Measurements from ENCODE around the gene HLCS. TPM values are rescaled to one million over a fixed set of nuclear protein-coding genes. Genes with fewer than 3 reads are reported as not detected.

Gene HLCS
- polyA plus RNA-seq, 1 donor from 2014 or later, result 10.7 TPM

- Mint-ChIP-seq H3K36me3 (peaks cover 19% of the 10 kb centered on the region), H3K4me3 (no peak overlapping the region), H3K27ac (peak overlapping the region in 1 of 3 donors; percentile 57), H3K4me1 (peaks cover 5 to 13% (median 12%) of the 10 kb centered on the region in 3 donors), H3K27me3 (peaks cover 23% of the 10 kb centered on the region), H3K9me3 (no peaks in the 10 kb centered on the region)
Measured at GRCh38 chr21:36751383-36751782, 215.1 kb downstream of the HLCS start.

GRCh38 chr21:36750576-36750959, 215.9 kb downstream of the HLCS start:
- H3K9me3 Mint-ChIP-seq, result no peaks in the 10 kb centered on the region
- peaks cover 25% of the 10 kb centered on the region for H3K27me3 Mint-ChIP-seq
- H3K36me3 Mint-ChIP-seq, result peaks cover 16% of the 10 kb centered on the region
- H3K27ac Mint-ChIP-seq, result peak overlapping the region in 1 of 3 donors; percentile 19
- H3K4me1 Mint-ChIP-seq, result peaks cover 5 to 14% (median 14%) of the 10 kb centered on the region in 3 donors
- H3K4me3 Mint-ChIP-seq, result no peak overlapping the region

GRCh38 chr21:36749935-36750575, 216.4 kb downstream of the HLCS start:
- no peak overlapping the region for H3K4me3 Mint-ChIP-seq
- peaks cover 16% of the 10 kb centered on the region for H3K36me3 Mint-ChIP-seq
- H3K27ac Mint-ChIP-seq, result peak overlapping the region in 1 of 3 donors; percentile 19
- H3K9me3 Mint-ChIP-seq, result no peaks in the 10 kb centered on the region
- H3K4me1 Mint-ChIP-seq, result peaks cover 5 to 14% (median 14%) of the 10 kb centered on the region in 3 donors
- H3K27me3 Mint-ChIP-seq, result peaks cover 29% of the 10 kb centered on the region

GRCh38 chr21:36747815-36748383, 218.6 kb downstream of the HLCS start:
- Mint-ChIP-seq H3K27me3 (peaks cover 36% of the 10 kb centered on the region), H3K36me3 (peaks cover 2% of the 10 kb centered on the region), H3K27ac (no peak overlapping the region), H3K4me3 (peak overlapping the region in 2 of 4 donors; percentile 13 to 80), H3K9me3 (no peaks in the 10 kb centered on the region), H3K4me1 (peaks cover 5 to 14% (median 14%) of the 10 kb centered on the region in 3 donors)

- H3K27ac Mint-ChIP-seq, result no peak overlapping the region
- H3K27me3 Mint-ChIP-seq, result peaks cover 36% of the 10 kb centered on the region
- H3K4me1 Mint-ChIP-seq, result peaks cover 5 to 14% (median 14%) of the 10 kb centered on the region in 3 donors
- no peaks in the 10 kb centered on the region for H3K9me3 Mint-ChIP-seq
- peaks cover 2% of the 10 kb centered on the region for H3K36me3 Mint-ChIP-seq
- H3K4me3 Mint-ChIP-seq, result peak overlapping the region in 2 of 4 donors; percentile 61 to 77
Measured at GRCh38 chr21:36747041-36747814, 219.2 kb downstream of the HLCS start.

GRCh38 chr21:36745459-36745858, 221.0 kb downstream of the HLCS start:
- Mint-ChIP-seq H3K4me1 (peaks cover 5 to 14% (median 14%) of the 10 kb centered on the region in 3 donors), H3K4me3 (no peak overlapping the region), H3K36me3 (no peaks in the 10 kb centered on the region), H3K27me3 (peaks cover 38% of the 10 kb centered on the region), H3K9me3 (no peaks in the 10 kb centered on the region), H3K27ac (no peak overlapping the region)

- H3K36me3 Mint-ChIP-seq, result no peaks in the 10 kb centered on the region
- peaks cover 5 to 14% (median 14%) of the 10 kb centered on the region in 3 donors for H3K4me1 Mint-ChIP-seq
- H3K27ac Mint-ChIP-seq, result no peak overlapping the region
- H3K9me3 Mint-ChIP-seq, result no peaks in the 10 kb centered on the region
- H3K4me3 Mint-ChIP-seq, result no peak overlapping the region
- H3K27me3 Mint-ChIP-seq, result peaks cover 35% of the 10 kb centered on the region
Measured at GRCh38 chr21:36744560-36745231, 221.8 kb downstream of the HLCS start.

- Mint-ChIP-seq H3K4me1 (peaks cover 5 to 14% (median 14%) of the 10 kb centered on the region in 3 donors), H3K27me3 (peaks cover 31% of the 10 kb centered on the region), H3K9me3 (no peaks in the 10 kb centered on the region), H3K27ac (no peak overlapping the region), H3K4me3 (no peak overlapping the region), H3K36me3 (no peaks in the 10 kb centered on the region)
Measured at GRCh38 chr21:36744190-36744559, 222.3 kb downstream of the HLCS start.

GRCh38 chr21:36743446-36743845, 223.0 kb downstream of the HLCS start:
- H3K27ac Mint-ChIP-seq, result no peak overlapping the region

GRCh38 chr21:36743008-36743407, 223.5 kb downstream of the HLCS start:
- Mint-ChIP-seq H3K9me3 (no peaks in the 10 kb centered on the region), H3K36me3 (no peaks in the 10 kb centered on the region), H3K4me1 (peaks cover 1 to 9% (median 8%) of the 10 kb centered on the region in 3 donors), H3K27ac (no peak overlapping the region), H3K27me3 (peaks cover 24% of the 10 kb centered on the region), H3K4me3 (no peak overlapping the region)

More at GRCh38 chr21:36743446-36743845, 223.0 kb downstream of the HLCS start:
- peaks cover 25% of the 10 kb centered on the region for H3K27me3 Mint-ChIP-seq
- H3K4me1 Mint-ChIP-seq, result peaks cover 3 to 12% (median 9%) of the 10 kb centered on the region in 3 donors
- no peaks in the 10 kb centered on the region for H3K36me3 Mint-ChIP-seq
- no peaks in the 10 kb centered on the region for H3K9me3 Mint-ChIP-seq
- no peak overlapping the region for H3K4me3 Mint-ChIP-seq

- Mint-ChIP-seq H3K36me3 (no peaks in the 10 kb centered on the region), H3K27ac (no peak overlapping the region), H3K4me1 (peaks cover under 1 to 3% (median 2%) of the 10 kb centered on the region in 3 donors), H3K27me3 (peaks cover 16% of the 10 kb centered on the region), H3K4me3 (no peak overlapping the region), H3K9me3 (no peaks in the 10 kb centered on the region)
Measured at GRCh38 chr21:36741506-36741905, 225.0 kb downstream of the HLCS start.

GRCh38 chr21:36738489-36739126, 227.9 kb downstream of the HLCS start:
- H3K4me3 Mint-ChIP-seq, result no peak overlapping the region
- no peaks in the 10 kb centered on the region for H3K4me1 Mint-ChIP-seq
- no peaks in the 10 kb centered on the region for H3K36me3 Mint-ChIP-seq
- H3K27me3 Mint-ChIP-seq, result peaks cover 3% of the 10 kb centered on the region
- H3K9me3 Mint-ChIP-seq, result peaks cover 0 to 4% (median 0%) of the 10 kb centered on the region in 3 donors
- H3K27ac Mint-ChIP-seq, result no peak overlapping the region

GRCh38 chr21:36735724-36736320, 230.6 kb downstream of the HLCS start:
- Mint-ChIP-seq H3K4me1 (no peaks in the 10 kb centered on the region), H3K27me3 (peaks cover 1% of the 10 kb centered on the region), H3K9me3 (peaks cover 0 to 4% (median 0%) of the 10 kb centered on the region in 3 donors), H3K36me3 (no peaks in the 10 kb centered on the region), H3K4me3 (peak overlapping the region in 1 of 4 donors; percentile 64), H3K27ac (no peak overlapping the region)

GRCh38 chr21:36735201-36735515, 231.3 kb downstream of the HLCS start:
- Mint-ChIP-seq H3K9me3 (peaks cover 0 to 4% (median 0%) of the 10 kb centered on the region in 3 donors), H3K4me3 (no peak overlapping the region), H3K4me1 (no peaks in the 10 kb centered on the region), H3K27me3 (peaks cover 3% of the 10 kb centered on the region), H3K27ac (no peak overlapping the region), H3K36me3 (no peaks in the 10 kb centered on the region)
